HepG2 (cell line): ENCODE results near the gene CISD3. TPM values are rescaled to one million over a fixed set of nuclear protein-coding genes. Genes with fewer than 3 reads are reported as not detected.

Experiments used
- DMAP1 ChIP-seq: IDR thresholded peaks from 2 replicates; pipeline ENCODE4 v1.6.1; 2016
- EHMT2 ChIP-seq: fragments of 200-600 bp; sonication (generic); IDR thresholded peaks from 2 replicates; pipeline ENCODE4 v1.7.0; 2017; ENCODE audit warnings: antibody characterized with exemption, low read depth, low read length, borderline replicate concordance
- HNRNPH1 ChIP-seq: fragments of 200-400 bp; formaldehyde crosslinking; optimal IDR thresholded peaks from 2 replicates; pipeline ENCODE3; 2017; ENCODE audit warnings: mild to moderate bottlenecking, low read depth, low read length
- HOXA3 ChIP-seq: sonication (generic); formaldehyde crosslinking; IDR thresholded peaks from 2 replicates; pipeline ENCODE4 v1.5.0; 2020; ENCODE audit warnings: missing genetic modification reagents
- KDM1A ChIP-seq: IDR thresholded peaks from 2 replicates; pipeline ENCODE4 v1.6.1; 2016; ENCODE audit warnings: missing compliant biosample characterization
- KDM5A ChIP-seq: fragments of 200-600 bp; sonication (generic); IDR thresholded peaks from 2 replicates; pipeline ENCODE4 v1.7.0; 2018; ENCODE audit warnings: antibody characterized with exemption, mild to moderate bottlenecking, low read length, borderline replicate concordance
- MIER3 ChIP-seq: IDR thresholded peaks from 2 replicates; pipeline ENCODE4 v1.6.1; 2016; ENCODE audit warnings: missing compliant biosample characterization, borderline replicate concordance
- SETDB1 ChIP-seq: sonication (generic); formaldehyde crosslinking; IDR thresholded peaks from 2 replicates; pipeline ENCODE4 v1.5.1; 2020; ENCODE audit warnings: missing genetic modification reagents, mild to moderate bottlenecking, borderline replicate concordance
- SMAD3 ChIP-seq: sonication (generic); formaldehyde crosslinking; IDR thresholded peaks from 2 replicates; pipeline ENCODE4 v1.4.0; 2020; ENCODE audit warnings: missing genetic modification reagents
- ZFP1 ChIP-seq: IDR thresholded peaks from 2 replicates; pipeline ENCODE4 v1.6.1; 2016
- ZFP36L1 ChIP-seq: sonication (generic); formaldehyde crosslinking; IDR thresholded peaks from 2 replicates; pipeline ENCODE4 v1.8.0; 2022; ENCODE audit warnings: mild to moderate bottlenecking, missing genetic modification reagents, moderate library complexity
- ZFP37 ChIP-seq: sonication (generic); formaldehyde crosslinking; IDR thresholded peaks from 2 replicates; pipeline ENCODE4 v1.4.0; 2020; ENCODE audit warnings: missing genetic modification reagents, borderline replicate concordance
- ZFYVE20 ChIP-seq: sonication (generic); formaldehyde crosslinking; IDR thresholded peaks from 2 replicates; pipeline ENCODE4 v1.8.0; 2023; ENCODE audit warnings: low read depth, mild to moderate bottlenecking, moderate library complexity, missing genetic modification reagents, borderline replicate concordance
- ZNF33B ChIP-seq: sonication (generic); formaldehyde crosslinking; IDR thresholded peaks from 2 replicates; pipeline ENCODE4 v1.5.1; 2020; ENCODE audit warnings: mild to moderate bottlenecking, missing genetic modification reagents
- ZNF607 ChIP-seq: sonication (generic); formaldehyde crosslinking; IDR thresholded peaks from 2 replicates; pipeline ENCODE4 v1.5.1; 2020; ENCODE audit warnings: missing genetic modification reagents, mild to moderate bottlenecking, borderline replicate concordance
- ZNF747 ChIP-seq: sonication (generic); formaldehyde crosslinking; IDR thresholded peaks from 2 replicates; pipeline ENCODE4 v1.8.1; 2023; ENCODE audit warnings: missing genetic modification reagents, mild to moderate bottlenecking, borderline replicate concordance
- polyA plus RNA-seq, 8 experiments: library from polyadenylated mRNA; depleted of rRNA in 3 of 8; stranded (reverse) in 7 of 8; unstranded in 1 of 8; fragments of >200 nt; fragmentation: Illumina TruSeq in 4 of 8; extraction: Trizol in 4 of 8; gene quantifications; 2 replicates each; pipeline versions ENCODE4 v1.2.1 to v1.2.3, GENCODE V29; 2011 to 2016; ENCODE audit warnings: low read depth in 4 of 8, missing spikeins in 1 of 8, mixed read lengths in 1 of 8; ENCODE audit not compliant: insufficient read depth in 1 of 8
- total RNA-seq, 5 experiments: library from RNA; depleted of rRNA; stranded (reverse); fragments of >200 nt; fragmentation: Illumina TruSeq; extraction: Trizol; gene quantifications; 2 replicates each; pipeline ENCODE4 v1.2.3, GENCODE V29; 2016; ENCODE audit warnings: low read depth in 1 of 5
- TF ChIP-seq, protein P1 (sequence below): IDR thresholded peaks from 2 replicates; pipeline ENCODE4 v1.6.1; 2016; ENCODE audit warnings: mild to moderate bottlenecking, missing biosample characterization, missing genetic modification reagents
- TF ChIP-seq, protein P2 (sequence below): sonication (generic); formaldehyde crosslinking; IDR thresholded peaks from 2 replicates; pipeline ENCODE4 v1.4.0; 2020; ENCODE audit warnings: missing genetic modification reagents, mild to moderate bottlenecking, borderline replicate concordance
- TF ChIP-seq, protein P3 (sequence below): sonication (generic); formaldehyde crosslinking; IDR thresholded peaks from 2 replicates; pipeline ENCODE4 v1.4.0; 2020; ENCODE audit warnings: mild to moderate bottlenecking, missing genetic modification reagents
- TF ChIP-seq, protein P4 (sequence below): sonication (generic); formaldehyde crosslinking; IDR thresholded peaks from 2 replicates; pipeline ENCODE4 v1.9.0; 2022; ENCODE audit warnings: low read depth, missing genetic modification reagents
- TF ChIP-seq, protein P5 (sequence below): sonication (generic); formaldehyde crosslinking; IDR thresholded peaks from 2 replicates; pipeline ENCODE4 v1.8.0; 2022; ENCODE audit warnings: mild to moderate bottlenecking, missing genetic modification reagents, borderline replicate concordance

CISD3 gene
- total and polyA plus RNA-seq, 2 of the 13 experiments (the other 11 are each of a cell fraction or from before 2014, with no cell fraction given) = 30.0 to 34.1 TPM

DNA sequence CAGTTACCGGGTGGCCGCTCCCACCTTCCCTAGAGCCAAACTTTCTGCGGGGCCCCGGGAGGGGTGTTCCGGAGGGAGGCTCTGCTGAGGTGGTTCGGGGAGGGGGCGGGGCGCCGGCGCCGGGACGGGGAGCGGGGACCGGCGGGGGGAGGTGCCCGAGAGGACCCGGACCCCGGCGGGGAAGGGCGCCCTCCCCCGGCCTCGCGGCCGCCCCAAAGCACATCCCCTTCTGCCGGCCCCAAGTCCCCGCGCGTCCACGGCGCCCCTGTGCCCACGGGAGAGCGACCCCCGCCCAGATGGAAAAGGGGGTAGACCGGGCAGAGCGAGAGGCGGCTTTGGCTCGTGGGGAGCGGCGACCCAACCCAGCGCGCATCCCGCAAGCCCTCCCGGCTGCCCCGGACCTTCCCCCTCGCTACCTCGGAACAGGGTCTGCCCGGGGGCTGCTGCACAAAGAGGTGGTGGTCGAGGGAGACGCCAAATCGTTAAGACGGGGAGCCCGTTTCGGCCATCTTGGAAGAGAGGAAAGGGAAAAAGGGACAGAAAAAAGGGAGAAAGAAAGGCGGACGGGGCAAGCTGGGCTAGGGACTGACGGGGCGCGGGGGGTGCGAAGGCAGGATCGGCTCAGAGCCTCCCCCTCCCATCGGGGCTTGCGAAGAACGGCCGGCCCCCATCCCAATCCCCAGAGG, 17.5 kb downstream of the CISD3 start (continued):
- TF ChIP-seq ZNF33B (no peak), SETDB1 (CRISPR knock-in tag) (no peak), MIER3 (0 out of 2 replicates have a peak, but pooled peaks have one; percentile 32), ZFP37 (no peak), HNRNPH1 (no peak), EHMT2 (no peak), ZFP36L1 (0 out of 2 replicates have a peak, but pooled peaks have one; percentile 43), ZFP1 (CRISPR knock-in tag) (no peak), ZFYVE20 (CRISPR knock-in tag) (no peak), ZNF607 (CRISPR knock-in tag) (no peak), KDM1A (CRISPR knock-in tag) (no peak), ZNF747 (CRISPR knock-in tag) (peak; percentile 34; the same call in 1 of the 2 replicates), KDM5A (no peak; the same call in 1 of the 2 replicates), HOXA3 (peak; percentile 43; the same call in 1 of the 2 replicates), DMAP1 (CRISPR knock-in tag) (no peak), SMAD3 (CRISPR knock-in tag) (no peak)
- TF ChIP-seq, protein P1, sequence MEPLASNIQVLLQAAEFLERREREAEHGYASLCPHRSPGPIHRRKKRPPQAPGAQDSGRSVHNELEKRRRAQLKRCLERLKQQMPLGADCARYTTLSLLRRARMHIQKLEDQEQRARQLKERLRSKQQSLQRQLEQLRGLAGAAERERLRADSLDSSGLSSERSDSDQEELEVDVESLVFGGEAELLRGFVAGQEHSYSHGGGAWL (CRISPR knock-in tag) = peak; percentile 44; the same call in 1 of the 2 replicates
- TF ChIP-seq, protein P2, sequence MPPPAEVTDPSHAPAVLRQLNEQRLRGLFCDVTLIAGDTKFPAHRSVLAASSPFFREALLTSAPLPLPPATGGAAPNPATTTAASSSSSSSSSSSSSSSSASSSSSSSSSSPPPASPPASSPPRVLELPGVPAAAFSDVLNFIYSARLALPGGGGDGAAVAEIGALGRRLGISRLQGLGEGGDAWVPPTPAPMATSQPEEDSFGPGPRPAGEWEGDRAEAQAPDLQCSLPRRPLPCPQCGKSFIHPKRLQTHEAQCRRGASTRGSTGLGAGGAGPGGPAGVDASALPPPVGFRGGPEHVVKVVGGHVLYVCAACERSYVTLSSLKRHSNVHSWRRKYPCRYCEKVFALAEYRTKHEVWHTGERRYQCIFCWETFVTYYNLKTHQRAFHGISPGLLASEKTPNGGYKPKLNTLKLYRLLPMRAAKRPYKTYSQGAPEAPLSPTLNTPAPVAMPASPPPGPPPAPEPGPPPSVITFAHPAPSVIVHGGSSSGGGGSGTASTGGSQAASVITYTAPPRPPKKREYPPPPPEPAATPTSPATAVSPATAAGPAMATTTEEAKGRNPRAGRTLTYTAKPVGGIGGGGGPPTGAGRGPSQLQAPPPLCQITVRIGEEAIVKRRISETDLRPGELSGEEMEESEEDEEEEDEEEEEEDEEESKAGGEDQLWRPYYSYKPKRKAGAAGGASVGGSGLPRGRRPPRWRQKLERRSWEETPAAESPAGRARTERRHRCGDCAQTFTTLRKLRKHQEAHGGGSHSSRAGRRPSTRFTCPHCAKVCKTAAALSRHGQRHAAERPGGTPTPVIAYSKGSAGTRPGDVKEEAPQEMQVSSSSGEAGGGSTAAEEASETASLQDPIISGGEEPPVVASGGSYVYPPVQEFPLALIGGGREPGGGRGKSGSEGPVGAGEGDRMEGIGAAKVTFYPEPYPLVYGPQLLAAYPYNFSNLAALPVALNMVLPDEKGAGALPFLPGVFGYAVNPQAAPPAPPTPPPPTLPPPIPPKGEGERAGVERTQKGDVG (CRISPR knock-in tag) = no peak
- TF ChIP-seq, protein P3, sequence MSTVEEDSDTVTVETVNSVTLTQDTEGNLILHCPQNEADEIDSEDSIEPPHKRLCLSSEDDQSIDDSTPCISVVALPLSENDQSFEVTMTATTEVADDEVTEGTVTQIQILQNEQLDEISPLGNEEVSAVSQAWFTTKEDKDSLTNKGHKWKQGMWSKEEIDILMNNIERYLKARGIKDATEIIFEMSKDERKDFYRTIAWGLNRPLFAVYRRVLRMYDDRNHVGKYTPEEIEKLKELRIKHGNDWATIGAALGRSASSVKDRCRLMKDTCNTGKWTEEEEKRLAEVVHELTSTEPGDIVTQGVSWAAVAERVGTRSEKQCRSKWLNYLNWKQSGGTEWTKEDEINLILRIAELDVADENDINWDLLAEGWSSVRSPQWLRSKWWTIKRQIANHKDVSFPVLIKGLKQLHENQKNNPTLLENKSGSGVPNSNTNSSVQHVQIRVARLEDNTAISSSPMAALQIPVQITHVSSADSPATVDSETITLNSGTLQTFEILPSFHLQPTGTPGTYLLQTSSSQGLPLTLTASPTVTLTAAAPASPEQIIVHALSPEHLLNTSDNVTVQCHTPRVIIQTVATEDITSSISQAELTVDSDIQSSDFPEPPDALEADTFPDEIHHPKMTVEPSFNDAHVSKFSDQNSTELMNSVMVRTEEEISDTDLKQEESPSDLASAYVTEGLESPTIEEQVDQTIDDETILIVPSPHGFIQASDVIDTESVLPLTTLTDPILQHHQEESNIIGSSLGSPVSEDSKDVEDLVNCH (CRISPR knock-in tag) = no peak
- TF ChIP-seq, protein P4, sequence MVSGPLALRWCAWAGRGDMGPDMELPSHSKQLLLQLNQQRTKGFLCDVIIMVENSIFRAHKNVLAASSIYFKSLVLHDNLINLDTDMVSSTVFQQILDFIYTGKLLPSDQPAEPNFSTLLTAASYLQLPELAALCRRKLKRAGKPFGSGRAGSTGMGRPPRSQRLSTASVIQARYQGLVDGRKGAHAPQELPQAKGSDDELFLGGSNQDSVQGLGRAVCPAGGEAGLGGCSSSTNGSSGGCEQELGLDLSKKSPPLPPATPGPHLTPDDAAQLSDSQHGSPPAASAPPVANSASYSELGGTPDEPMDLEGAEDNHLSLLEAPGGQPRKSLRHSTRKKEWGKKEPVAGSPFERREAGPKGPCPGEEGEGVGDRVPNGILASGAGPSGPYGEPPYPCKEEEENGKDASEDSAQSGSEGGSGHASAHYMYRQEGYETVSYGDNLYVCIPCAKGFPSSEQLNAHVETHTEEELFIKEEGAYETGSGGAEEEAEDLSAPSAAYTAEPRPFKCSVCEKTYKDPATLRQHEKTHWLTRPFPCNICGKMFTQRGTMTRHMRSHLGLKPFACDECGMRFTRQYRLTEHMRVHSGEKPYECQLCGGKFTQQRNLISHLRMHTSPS = no peak
- TF ChIP-seq, protein P5, sequence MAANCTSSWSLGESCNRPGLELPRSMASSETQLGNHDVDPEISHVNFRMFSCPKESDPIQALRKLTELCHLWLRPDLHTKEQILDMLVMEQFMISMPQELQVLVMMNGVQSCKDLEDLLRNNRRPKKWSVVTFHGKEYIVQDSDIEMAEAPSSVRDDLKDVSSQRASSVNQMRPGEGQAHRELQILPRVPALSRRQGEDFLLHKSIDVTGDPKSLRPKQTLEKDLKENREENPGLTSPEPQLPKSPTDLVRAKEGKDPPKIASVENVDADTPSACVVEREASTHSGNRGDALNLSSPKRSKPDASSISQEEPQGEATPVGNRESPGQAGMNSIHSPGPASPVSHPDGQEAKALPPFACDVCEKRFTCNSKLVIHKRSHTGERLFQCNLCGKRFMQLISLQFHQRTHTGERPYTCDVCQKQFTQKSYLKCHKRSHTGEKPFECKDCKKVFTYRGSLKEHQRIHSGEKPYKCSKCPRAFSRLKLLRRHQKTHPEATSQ (CRISPR knock-in tag) = no peak
